Measurements from ENCODE around the gene RAD1. TPM values are rescaled to one million over a fixed set of nuclear protein-coding genes. Genes with fewer than 3 reads are reported as not detected.
A peak's percentile ranks its signal among the peaks of the same experiment; 100 is the strongest.

The RAD1 gene
- total RNA-seq, 1 donor from 2014 or later: 24.3 TPM

DNA sequence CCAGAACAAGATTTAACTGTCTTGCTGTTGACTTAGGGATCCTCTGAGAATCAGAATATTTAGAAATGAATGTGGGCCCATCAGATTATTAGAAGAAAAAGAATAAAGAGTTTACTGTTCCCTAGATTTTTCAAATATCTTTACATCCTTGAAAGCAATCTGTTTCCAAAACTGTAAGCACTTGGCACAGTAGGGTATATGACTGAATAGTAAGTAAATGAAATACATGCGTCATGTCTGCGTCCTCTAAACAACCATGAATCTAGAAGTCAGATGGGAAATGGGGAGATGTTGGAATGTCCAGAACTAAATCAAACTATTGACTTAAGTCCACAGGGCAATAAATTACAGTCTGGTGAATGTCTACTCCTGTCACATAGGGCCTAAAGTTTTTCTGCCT is 50.2 kb downstream of the RAD1 start:
- peak; percentile 45 for DNase-seq

DNA sequence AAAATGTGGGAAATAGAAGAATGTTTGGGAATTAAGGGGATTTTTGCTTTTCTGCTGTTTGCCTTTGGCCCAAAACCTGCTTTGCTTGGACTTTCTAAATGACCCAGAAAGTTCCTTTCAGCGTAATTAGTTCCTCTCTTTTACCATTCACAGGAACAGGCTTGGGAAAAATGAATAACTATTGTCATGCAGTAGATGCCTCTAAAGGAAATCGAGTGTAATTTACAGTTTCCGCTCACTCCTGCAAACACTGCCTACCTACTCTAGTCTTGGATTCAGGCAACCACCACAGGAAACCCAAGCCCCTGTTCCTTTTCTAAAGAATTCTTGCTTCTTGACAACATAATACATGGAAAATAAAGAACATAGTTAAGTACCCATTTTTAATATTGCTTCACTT is 51.4 kb downstream of the RAD1 start:
- peak; percentile 6 for DNase-seq

DNA sequence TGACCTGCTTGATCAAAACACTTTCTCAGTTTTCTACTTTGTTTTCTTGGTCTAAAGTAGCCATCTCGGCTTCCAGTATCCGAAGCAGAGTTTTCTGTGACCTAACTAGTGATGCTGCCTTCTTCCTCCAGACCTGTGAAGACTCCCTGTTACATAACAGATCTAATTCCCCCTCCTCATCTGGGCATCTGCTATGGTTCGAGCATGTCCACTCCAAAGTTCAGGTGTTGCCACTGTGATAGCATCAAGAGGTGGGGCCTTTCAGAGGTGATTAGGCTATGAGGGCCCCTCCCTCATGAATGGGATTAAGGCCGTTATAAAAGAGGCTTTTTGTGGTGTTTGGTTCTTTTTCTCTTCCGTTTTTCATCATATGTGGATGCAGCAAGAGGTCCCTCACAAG is 56.1 kb downstream of the RAD1 start:
- no peak for DNase-seq

- DNase-seq: no peak
These were observed 56.5 kb downstream of the RAD1 start for GRCh38 chr5:34858790-34859189.

- no peak for DNase-seq
These were observed 57.4 kb downstream of the RAD1 start for GRCh38 chr5:34857894-34858293.

- no peak for DNase-seq
These were observed 58.1 kb downstream of the RAD1 start for GRCh38 chr5:34857161-34857560.

Other genes starting within 250 kb of the RAD1 start
- gene TTC23L, start 76.3 kb downstream of the RAD1 start, total RNA-seq: not detected
- gene BRIX1, start 207 bp upstream of the RAD1 start, total RNA-seq: 40.0 TPM
- 48.2 TPM for gene DNAJC21, start 14.1 kb upstream of the RAD1 start, total RNA-seq
- not detected for gene AGXT2, start 132.4 kb upstream of the RAD1 start, total RNA-seq